H7 (cell line): ENCODE results near the gene CAB39L. TPM values are rescaled to one million over a fixed set of nuclear protein-coding genes. Genes with fewer than 3 reads are reported as not detected.

Source experiments
- DNase-seq: peaks from one replicate; pipeline ENCODE4 v3.0.0; 2012
- H3K27me3 ChIP-seq: 2 replicates; pipeline ENCODE4 v1.6.0; 2011; ENCODE audit warnings: mild to moderate bottlenecking, low read length; ENCODE audit not compliant: control insufficient read depth, insufficient read depth
- H3K36me3 ChIP-seq: replicated peaks from 2 replicates; pipeline ENCODE4 v1.5.1; 2011; ENCODE audit warnings: low read length; ENCODE audit not compliant: control insufficient read depth, insufficient read depth
- H3K4me3 ChIP-seq: 2 replicates; pipeline ENCODE4 v1.5.1; 2011; ENCODE audit warnings: low read depth, mild to moderate bottlenecking, control low read depth, low read length, moderate library complexity; ENCODE audit not compliant: insufficient read depth
- total RNA-seq: library from RNA; depleted of rRNA; stranded (reverse); fragments of >200 nt; shearing (Covaris generic); gene quantifications from 2 replicates; pipeline ENCODE4 v1.2.3, GENCODE V29; 2014

CAB39L gene
- total RNA-seq, 1 experiment from 2014 or later: 4.0 TPM

GRCh38 chr13:49424011-49424560, 19.8 kb downstream of the CAB39L start:
- DNase-seq: no peak
- no peak overlapping the region for H3K4me3 ChIP-seq
- H3K27me3 ChIP-seq: no peaks in the 10 kb centered on the region
- no peaks in the 10 kb centered on the region for H3K36me3 ChIP-seq

- no peak overlapping the region for H3K4me3 ChIP-seq
- peak; percentile 34 for DNase-seq
- no peaks in the 10 kb centered on the region for H3K27me3 ChIP-seq
- H3K36me3 ChIP-seq: no peaks in the 10 kb centered on the region
These were observed 22.5 kb downstream of the CAB39L start for GRCh38 chr13:49421391-49421790.

DNA sequence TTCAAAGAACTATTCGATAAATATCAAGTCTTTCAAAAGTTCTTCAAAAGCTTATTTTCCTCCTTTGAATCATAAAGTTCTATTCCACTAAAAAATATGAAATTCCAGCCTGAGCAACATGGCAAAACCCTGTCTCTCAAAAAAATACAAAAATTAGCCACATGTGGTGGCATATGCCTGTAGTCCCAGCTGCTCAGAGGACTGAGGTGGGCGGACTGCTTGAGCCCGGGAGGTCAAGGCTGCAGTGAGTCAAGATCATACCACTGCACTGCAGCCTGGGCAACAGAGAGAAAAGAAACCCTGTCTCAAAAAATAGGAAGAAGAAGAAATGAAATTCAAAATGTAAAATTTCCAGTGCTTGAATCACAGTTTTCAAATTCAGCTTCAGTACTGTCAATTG, 24.6 kb downstream of the CAB39L start:
- H3K36me3 ChIP-seq: no peaks in the 10 kb centered on the region
- no peak for DNase-seq

DNA sequence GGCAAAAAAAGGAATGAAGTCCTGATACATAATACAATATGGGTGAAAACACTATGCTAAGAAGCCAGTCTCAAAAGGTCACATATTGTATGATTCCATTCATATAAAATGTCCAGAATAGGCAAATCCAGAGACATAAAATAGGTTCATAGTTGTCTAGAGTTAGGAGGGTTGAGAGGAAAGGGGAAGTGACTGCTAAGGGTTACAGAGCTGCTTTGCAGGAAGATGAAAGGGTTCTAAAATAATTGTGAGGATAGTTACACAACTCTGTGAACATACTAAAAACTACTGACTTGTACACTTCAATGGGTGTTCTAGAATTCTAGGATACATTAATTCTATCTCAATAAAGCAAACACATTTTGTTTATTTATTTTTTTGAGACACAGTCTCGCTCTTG, 25.7 kb downstream of the CAB39L start:
- H3K27me3 ChIP-seq: peaks cover 3% of the 10 kb centered on the region
- no peaks in the 10 kb centered on the region for H3K36me3 ChIP-seq
- no peak for DNase-seq
- no peak overlapping the region for H3K4me3 ChIP-seq

More for the DNA sequence above, 24.6 kb downstream of the CAB39L start:
- no peak overlapping the region for H3K4me3 ChIP-seq
- H3K27me3 ChIP-seq: no peaks in the 10 kb centered on the region; the same call in 1 of the 2 replicates

DNA sequence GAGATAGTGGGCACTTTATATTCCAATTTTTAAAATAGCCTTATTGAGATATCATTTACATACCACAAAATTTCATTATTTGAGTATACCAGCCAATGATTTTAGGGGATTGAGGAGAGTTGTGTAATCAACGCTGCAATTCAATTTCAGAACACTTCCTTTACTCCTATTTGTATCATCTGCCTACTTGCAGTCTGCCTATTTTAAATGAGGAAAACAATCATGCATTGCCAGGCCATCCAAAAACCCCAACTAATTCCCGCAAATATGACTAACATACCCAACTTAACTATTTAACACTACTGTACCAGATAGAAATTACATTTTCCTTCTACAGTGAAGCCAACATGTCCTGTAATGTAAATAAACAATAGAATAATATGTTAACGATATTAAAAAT, 26.7 kb downstream of the CAB39L start:
- DNase-seq: no peak
- H3K27me3 ChIP-seq: peaks cover 5% of the 10 kb centered on the region
- no peak overlapping the region for H3K4me3 ChIP-seq
- no peaks in the 10 kb centered on the region for H3K36me3 ChIP-seq

DNA sequence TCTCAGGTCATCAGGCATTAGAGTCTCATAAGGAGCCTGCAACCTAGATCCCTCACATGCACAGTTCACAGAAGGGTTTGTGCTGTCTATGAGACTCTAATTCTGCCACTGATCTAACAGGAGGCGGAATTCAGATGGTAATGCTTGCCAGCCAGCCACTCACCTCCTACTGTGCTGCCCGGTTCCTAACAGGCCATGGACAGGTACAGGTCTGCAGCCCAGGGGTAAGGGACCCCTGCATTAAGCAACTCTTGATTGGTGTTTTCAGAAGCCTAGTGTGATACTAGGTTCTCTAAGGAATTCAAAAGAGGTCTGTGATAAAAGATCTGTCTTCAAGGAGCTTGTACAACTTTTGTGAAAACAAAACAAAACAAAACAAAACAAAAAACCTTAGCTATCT, 31.1 kb downstream of the CAB39L start:
- Histone ChIP-seq H3K27me3 (peaks cover 10% of the 10 kb centered on the region), H3K4me3 (no peak overlapping the region), H3K36me3 (no peaks in the 10 kb centered on the region)
- peak; percentile 2 for DNase-seq

DNA sequence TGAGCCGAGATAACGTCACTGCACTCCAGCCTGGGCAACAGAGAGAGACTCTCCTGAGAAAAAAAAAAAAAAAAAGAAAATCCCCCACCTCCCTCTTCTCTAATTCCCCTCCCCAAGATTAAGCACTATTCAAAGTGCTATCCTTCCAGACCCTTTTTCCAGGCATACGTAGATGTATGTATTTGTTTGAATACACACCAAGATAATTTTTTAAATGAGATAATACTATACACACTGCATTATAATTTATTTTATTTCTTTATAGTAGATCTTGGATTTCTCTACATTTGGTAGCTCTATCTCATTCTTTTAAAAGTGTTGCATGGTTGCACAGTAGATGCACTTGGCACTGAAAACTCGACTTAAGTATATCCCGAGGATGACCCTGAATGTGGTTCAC, 32.5 kb downstream of the CAB39L start:
- Histone ChIP-seq H3K27me3 (peaks cover 10% of the 10 kb centered on the region), H3K4me3 (no peak overlapping the region)

GRCh38 chr13:49410477-49410876, 33.4 kb downstream of the CAB39L start:
- no peak for DNase-seq
- Histone ChIP-seq H3K36me3 (no peaks in the 10 kb centered on the region), H3K4me3 (no peak overlapping the region), H3K27me3 (peaks cover 10% of the 10 kb centered on the region)

More for the DNA sequence above, 32.5 kb downstream of the CAB39L start:
- no peaks in the 10 kb centered on the region for H3K36me3 ChIP-seq
- DNase-seq: no peak

- Histone ChIP-seq H3K27me3 (peaks cover 10% of the 10 kb centered on the region), H3K4me3 (no peak overlapping the region), H3K36me3 (no peaks in the 10 kb centered on the region)
- no peak for DNase-seq
These were observed 33.9 kb downstream of the CAB39L start for GRCh38 chr13:49410006-49410405.

GRCh38 chr13:49409008-49409407, 34.9 kb downstream of the CAB39L start:
- no peaks in the 10 kb centered on the region for H3K36me3 ChIP-seq
- H3K4me3 ChIP-seq: no peak overlapping the region
- no peak for DNase-seq
- H3K27me3 ChIP-seq: peaks cover 10% of the 10 kb centered on the region

GRCh38 chr13:49407936-49408335, 35.9 kb downstream of the CAB39L start:
- Histone ChIP-seq H3K36me3 (no peaks in the 10 kb centered on the region), H3K4me3 (no peak overlapping the region), H3K27me3 (peaks cover 7% of the 10 kb centered on the region)
- DNase-seq: no peak

DNA sequence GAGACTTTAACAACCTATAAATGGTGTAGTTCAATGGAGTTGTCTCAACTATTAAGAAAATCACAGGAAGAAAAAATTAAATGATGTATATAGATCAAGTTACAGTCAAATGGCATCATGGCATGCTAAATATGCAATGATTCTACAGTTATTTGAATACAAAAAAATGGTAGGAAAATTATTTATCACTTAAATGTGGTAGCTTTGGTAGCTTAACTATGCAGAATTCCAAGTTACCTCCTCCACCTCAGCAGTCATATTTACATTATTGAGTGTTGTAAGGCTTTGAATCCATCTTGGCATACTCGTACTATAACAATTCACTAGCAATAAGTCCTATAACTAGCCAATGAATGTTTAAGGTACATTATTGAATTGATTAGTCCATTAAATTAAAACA, 36.8 kb downstream of the CAB39L start:
- Histone ChIP-seq H3K4me3 (no peak overlapping the region), H3K27me3 (peaks cover 4% of the 10 kb centered on the region), H3K36me3 (no peaks in the 10 kb centered on the region)
- no peak for DNase-seq

DNA sequence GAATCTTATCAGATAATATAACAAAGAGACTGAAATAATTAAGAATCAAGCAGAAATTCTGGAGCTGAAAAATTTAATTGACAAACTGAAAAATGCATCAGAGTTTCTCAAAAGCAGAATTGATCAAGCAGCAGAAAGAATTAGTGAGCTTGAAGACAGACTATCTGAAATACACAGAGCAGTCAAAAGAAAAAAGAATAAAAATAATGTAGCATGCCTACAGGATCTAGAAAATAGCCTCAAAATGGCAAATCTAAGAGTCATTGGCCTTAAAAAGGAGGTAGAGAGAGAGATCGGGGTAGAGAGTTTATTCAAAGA, 39.2 kb downstream of the CAB39L start:
- no peak for DNase-seq
- Histone ChIP-seq H3K4me3 (no peak overlapping the region), H3K36me3 (no peaks in the 10 kb centered on the region), H3K27me3 (no peaks in the 10 kb centered on the region; the same call in 1 of the 2 replicates)

GRCh38 chr13:49403996-49404702, 39.7 kb downstream of the CAB39L start:
- H3K36me3 ChIP-seq: no peaks in the 10 kb centered on the region
- no peak overlapping the region for H3K4me3 ChIP-seq
- no peaks in the 10 kb centered on the region; the same call in 1 of the 2 replicates for H3K27me3 ChIP-seq
- no peak for DNase-seq

GRCh38 chr13:49400755-49401659, 42.9 kb downstream of the CAB39L start:
- Histone ChIP-seq H3K4me3 (no peak overlapping the region), H3K36me3 (no peaks in the 10 kb centered on the region), H3K27me3 (no peaks in the 10 kb centered on the region)
- no peak for DNase-seq
